GM12801 (cell line): ENCODE measurements around the gene SIPA1L3.

ENCODE experiments used
- CTCF ChIP-seq: IDR thresholded peaks from one replicate; pipeline ENCODE4 v1.5.1; 2011; ENCODE audit warnings: control low read depth; ENCODE audit not compliant: insufficient read length; ENCODE audit errors: extremely low read depth

Gene SIPA1L3

GRCh38 chr19:38229585-38230073, 322.6 kb downstream of the SIPA1L3 start:
- TF ChIP-seq CTCF, result no peak

GRCh38 chr19:38231918-38232317, 324.9 kb downstream of the SIPA1L3 start:
- TF ChIP-seq CTCF, result no peak

- no peak for TF ChIP-seq CTCF
These were observed 326.8 kb downstream of the SIPA1L3 start for GRCh38 chr19:38233740-38234251.

GRCh38 chr19:38234615-38235014, 327.6 kb downstream of the SIPA1L3 start:
- TF ChIP-seq CTCF, result no peak

- TF ChIP-seq CTCF, result no peak
These were observed 332.8 kb downstream of the SIPA1L3 start for GRCh38 chr19:38239816-38240215.

- TF ChIP-seq CTCF, result no peak
These were observed 336.3 kb downstream of the SIPA1L3 start for GRCh38 chr19:38243279-38243673.

- no peak for TF ChIP-seq CTCF
These were observed 339.0 kb downstream of the SIPA1L3 start for GRCh38 chr19:38245826-38246498.
